Measurements from ENCODE around the gene EFNA1.
"Not testable (repeated sequence)": the region's sequence is repeated elsewhere in the genome, so short reads cannot be mapped to it uniquely, and the experiment has no call there.

EFNA1 gene

GRCh38 chr1:155092641-155093040 lies 35.0 kb upstream of the EFNA1 start:
- DNase-seq, result no peak

- DNase-seq, result no peak
Measured at GRCh38 chr1:155093911-155094621, 33.6 kb upstream of the EFNA1 start.

GRCh38 chr1:155094622-155094948 lies 33.1 kb upstream of the EFNA1 start:
- no peak for DNase-seq

GRCh38 chr1:155099331-155099730 lies 28.3 kb upstream of the EFNA1 start:
- DNase-seq, result no peak

GRCh38 chr1:155103325-155103724 lies 24.4 kb upstream of the EFNA1 start:
- DNase-seq, result no peak

GRCh38 chr1:155104605-155105534 lies 22.8 kb upstream of the EFNA1 start:
- no peak for DNase-seq

- no peak for DNase-seq
Measured at GRCh38 chr1:155105604-155106011, 22.1 kb upstream of the EFNA1 start.

- no peak for DNase-seq
Measured at GRCh38 chr1:155106862-155107261, 20.8 kb upstream of the EFNA1 start.

- DNase-seq, result no peak
Measured at GRCh38 chr1:155107309-155108264, 20.1 kb upstream of the EFNA1 start.

- no peak for DNase-seq
Measured at GRCh38 chr1:155108296-155108695, 19.4 kb upstream of the EFNA1 start.

GRCh38 chr1:155110381-155110780 lies 17.3 kb upstream of the EFNA1 start:
- no peak for DNase-seq

- DNase-seq, result no peak
Measured at GRCh38 chr1:155110826-155111225, 16.9 kb upstream of the EFNA1 start.

GRCh38 chr1:155113450-155113980 lies 14.2 kb upstream of the EFNA1 start:
- no peak for DNase-seq

GRCh38 chr1:155116113-155116764 lies 11.4 kb upstream of the EFNA1 start:
- DNase-seq, result no peak

GRCh38 chr1:155117610-155118009 lies 10.1 kb upstream of the EFNA1 start:
- no peak for DNase-seq

- DNase-seq, result not testable (repeated sequence)
Measured at GRCh38 chr1:155118090-155118489, 9.6 kb upstream of the EFNA1 start.

- no peak for DNase-seq
Measured at GRCh38 chr1:155120253-155120652, 7.4 kb upstream of the EFNA1 start.

GRCh38 chr1:155121249-155121648 lies 6.4 kb upstream of the EFNA1 start:
- no peak for DNase-seq

- DNase-seq, result no peak
Measured at GRCh38 chr1:155122308-155122707, 5.4 kb upstream of the EFNA1 start.

- no peak for DNase-seq
Measured at GRCh38 chr1:155123801-155124200, 3.9 kb upstream of the EFNA1 start.

GRCh38 chr1:155124503-155125463 lies 2.9 kb upstream of the EFNA1 start:
- DNase-seq, result no peak
